AG04450 (cell line): ENCODE data around the gene IQSEC3. TPM values are rescaled to one million over a fixed set of nuclear protein-coding genes. Genes with fewer than 3 reads are reported as not detected.

Experiments used
- CTCF ChIA-PET: fragments of 300-600, 350-600 bp; formaldehyde crosslinking; extraction: SDS; loops from one replicate; lab custom pipeline; 2022; ENCODE audit warnings: antibody characterized with exemption, inconsistent platforms; lab: Charles Lee
- POLR2A ChIA-PET: fragments of 350-600 bp; formaldehyde crosslinking; extraction: SDS; loops from one replicate; lab custom pipeline; 2021; ENCODE audit warnings: antibody characterized with exemption, inconsistent platforms; lab: Yijun Ruan, JAX
- DNase-seq: peaks from one replicate; pipeline ENCODE4 v3.0.0-alpha.2; 2011; ENCODE audit warnings: low read depth, low spot score
- H3K27ac ChIP-seq: one replicate; pipeline ENCODE4 v1.5.1; 2012; ENCODE audit warnings: low read depth, low read length, control low read depth
- H3K27me3 ChIP-seq: one replicate; pipeline ENCODE4 v1.6.0; 2012; ENCODE audit warnings: low read length; ENCODE audit not compliant: control insufficient read depth, insufficient read depth
- H3K4me3 ChIP-seq: 2 replicates; pipeline ENCODE4 v1.5.1; 2011; ENCODE audit warnings: mild to moderate bottlenecking, low read depth, low read length, control low read depth
- H3K9me3 ChIP-seq: 2 replicates; pipeline ENCODE4 v1.5.1; 2012; ENCODE audit warnings: low read length; ENCODE audit not compliant: control insufficient read depth, insufficient read depth
- polyA plus RNA-seq: library from polyadenylated mRNA; depleted of rRNA; stranded (reverse); fragments of >200 nt; gene quantifications from 2 replicates; pipeline ENCODE4 v1.2.3, GENCODE V29; 2011
- TF ChIP-seq, protein P1 (sequence below): IDR thresholded peaks from 2 replicates; pipeline ENCODE4 v1.5.1; 2011; ENCODE audit warnings: low read depth, low read length, control low read depth, inconsistent platforms

IQSEC3 gene
- polyA plus RNA-seq, 1 experiment = 0.47 TPM

- no peak for DNase-seq
- H3K27me3 ChIP-seq = peaks cover 28% of the 10 kb centered on the region
- CTCF ChIA-PET = no interaction called here
- no peak overlapping the region for H3K27ac ChIP-seq
- H3K9me3 ChIP-seq = peaks cover 9% of the 10 kb centered on the region
- H3K4me3 ChIP-seq = peak overlapping the region; percentile 27; the same call in 1 of the 2 replicates
- POLR2A ChIA-PET = no interaction called here
- TF ChIP-seq, protein P1, sequence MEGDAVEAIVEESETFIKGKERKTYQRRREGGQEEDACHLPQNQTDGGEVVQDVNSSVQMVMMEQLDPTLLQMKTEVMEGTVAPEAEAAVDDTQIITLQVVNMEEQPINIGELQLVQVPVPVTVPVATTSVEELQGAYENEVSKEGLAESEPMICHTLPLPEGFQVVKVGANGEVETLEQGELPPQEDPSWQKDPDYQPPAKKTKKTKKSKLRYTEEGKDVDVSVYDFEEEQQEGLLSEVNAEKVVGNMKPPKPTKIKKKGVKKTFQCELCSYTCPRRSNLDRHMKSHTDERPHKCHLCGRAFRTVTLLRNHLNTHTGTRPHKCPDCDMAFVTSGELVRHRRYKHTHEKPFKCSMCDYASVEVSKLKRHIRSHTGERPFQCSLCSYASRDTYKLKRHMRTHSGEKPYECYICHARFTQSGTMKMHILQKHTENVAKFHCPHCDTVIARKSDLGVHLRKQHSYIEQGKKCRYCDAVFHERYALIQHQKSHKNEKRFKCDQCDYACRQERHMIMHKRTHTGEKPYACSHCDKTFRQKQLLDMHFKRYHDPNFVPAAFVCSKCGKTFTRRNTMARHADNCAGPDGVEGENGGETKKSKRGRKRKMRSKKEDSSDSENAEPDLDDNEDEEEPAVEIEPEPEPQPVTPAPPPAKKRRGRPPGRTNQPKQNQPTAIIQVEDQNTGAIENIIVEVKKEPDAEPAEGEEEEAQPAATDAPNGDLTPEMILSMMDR = no peak
Measured at GRCh38 chr12:98924-99352, 32.4 kb downstream of the IQSEC3 start.

- peak; percentile 20 for DNase-seq
- POLR2A ChIA-PET = no interaction called here
Measured at GRCh38 chr12:99605-100004, 33.0 kb downstream of the IQSEC3 start.

GRCh38 chr12:101969-102878 lies 35.7 kb downstream of the IQSEC3 start:
- ChIA-PET CTCF (no interaction called here), POLR2A (interaction anchor here (0.6 kb wide), 1 partner anchor 16 kb away, joined by 4 read pairs; no protein-coding TSS in a partner anchor)
- DNase-seq = no peak
- TF ChIP-seq, protein P1 = no peak
- Histone ChIP-seq H3K9me3 (peaks cover 9% of the 10 kb centered on the region), H3K4me3 (no peak overlapping the region), H3K27ac (no peak overlapping the region), H3K27me3 (peaks cover 33% of the 10 kb centered on the region)

More at GRCh38 chr12:99605-100004, 33.0 kb downstream of the IQSEC3 start:
- Histone ChIP-seq H3K9me3 (peaks cover 9% of the 10 kb centered on the region), H3K4me3 (peak overlapping the region; percentile 27), H3K27ac (no peak overlapping the region), H3K27me3 (peaks cover 28% of the 10 kb centered on the region)
- TF ChIP-seq, protein P1 = no peak
- CTCF ChIA-PET = no interaction called here

DNA sequence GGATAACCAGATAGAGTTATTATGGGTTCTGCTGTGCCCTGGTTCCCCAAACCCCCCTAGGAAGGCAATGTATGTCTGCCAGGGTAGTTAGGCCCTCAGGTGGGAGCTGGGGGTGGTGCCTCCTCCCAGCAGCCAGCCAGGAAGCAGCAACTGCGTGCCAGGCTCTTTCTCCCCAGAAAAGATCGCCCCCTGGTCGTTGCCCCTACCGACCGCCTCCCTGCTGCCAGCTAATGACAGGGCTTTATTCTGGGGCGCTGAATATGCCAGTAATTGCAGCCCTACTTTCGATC lies 36.3 kb downstream of the IQSEC3 start:
- Histone ChIP-seq H3K27me3 (peaks cover 28% of the 10 kb centered on the region), H3K9me3 (peaks cover 9% of the 10 kb centered on the region), H3K27ac (no peak overlapping the region), H3K4me3 (no peak overlapping the region)
- CTCF ChIA-PET = no interaction called here
- POLR2A ChIA-PET = no interaction called here
- TF ChIP-seq, protein P1 = no peak
- DNase-seq = no peak

DNA sequence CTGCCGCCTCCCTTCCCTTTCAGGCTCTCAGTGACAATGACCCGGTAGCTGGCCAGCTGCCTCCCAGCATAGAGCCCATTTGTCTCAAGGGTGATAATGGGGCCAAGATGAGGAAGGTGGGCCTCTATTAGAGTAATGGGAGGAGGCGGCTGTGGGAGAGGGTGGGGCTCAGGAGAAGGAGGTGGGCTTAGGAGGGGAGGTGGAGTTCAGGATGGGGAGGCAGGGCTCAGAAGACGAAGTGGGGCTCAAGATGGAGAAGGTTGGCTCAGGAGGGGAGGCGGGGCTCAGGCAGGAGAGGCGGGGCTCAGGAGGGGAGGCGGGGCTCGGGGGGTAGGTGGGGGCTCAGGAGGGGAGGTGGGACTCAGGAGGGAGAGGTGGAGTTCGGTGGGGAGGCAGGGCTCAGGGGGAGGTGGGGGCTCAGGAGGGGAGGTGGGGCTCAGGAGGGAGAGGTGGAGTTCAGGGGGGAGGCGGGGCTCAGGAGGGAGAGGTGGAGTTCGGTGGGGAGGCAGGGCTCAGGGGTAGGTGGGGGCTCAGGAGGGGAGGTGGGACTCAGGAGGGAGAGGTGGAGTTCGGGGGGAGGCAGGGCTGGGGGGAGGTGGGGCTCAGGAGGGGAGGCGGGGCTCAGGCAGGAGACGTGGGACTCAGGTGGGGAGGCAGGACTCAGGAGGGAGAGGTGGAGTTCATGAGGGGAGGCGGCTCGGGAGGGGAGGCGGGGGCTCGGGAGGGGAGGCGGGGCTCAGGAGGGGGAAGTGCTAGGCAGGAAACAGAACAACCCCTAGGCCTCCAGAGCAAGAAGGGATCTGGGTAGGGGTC lies 36.8 kb downstream of the IQSEC3 start:
- Histone ChIP-seq H3K27ac (no peak overlapping the region), H3K9me3 (peaks cover 9% of the 10 kb centered on the region), H3K27me3 (peaks cover 27% of the 10 kb centered on the region), H3K4me3 (no peak overlapping the region)
- DNase-seq = no peak
- POLR2A ChIA-PET = no interaction called here
- TF ChIP-seq, protein P1 = no peak
- CTCF ChIA-PET = no interaction called here
